Stomach smooth muscle (tissue), 2 donors: ENCODE results near the gene TPTE.
"Not testable (repeated sequence)": the region's sequence is repeated elsewhere in the genome, so short reads cannot be mapped to it uniquely, and the experiment has no call there.

Experiments used
- H3K27ac ChIP-seq: one replicate; pipeline ENCODE4 v1.7.0; 2013; ENCODE audit warnings: mild to moderate bottlenecking, low read length, inconsistent platforms
- H3K27me3 ChIP-seq, 2 donors: one replicate each; pipeline ENCODE4 v1.7.0; 2013; ENCODE audit warnings: low read length in 2 of 2; ENCODE audit not compliant: insufficient read depth in 2 of 2, control insufficient read depth in 1 of 2
- H3K36me3 ChIP-seq, 2 donors: one replicate each; pipeline ENCODE4 v1.7.0; 2013; ENCODE audit warnings: low read length in 2 of 2; ENCODE audit not compliant: control insufficient read depth in 2 of 2, insufficient read depth in 2 of 2
- H3K4me1 ChIP-seq: one replicate; pipeline ENCODE4 v1.7.0; 2013; ENCODE audit warnings: low read length; ENCODE audit not compliant: control insufficient read depth, insufficient read depth
- H3K4me3 ChIP-seq, 2 donors: one replicate each; pipeline ENCODE4 v1.7.0; 2013; ENCODE audit warnings: low read length in 2 of 2
- H3K9ac ChIP-seq, 2 donors: one replicate each; pipeline ENCODE4 v1.7.0; 2013; ENCODE audit warnings: low read length in 2 of 2, mild to moderate bottlenecking in 1 of 2
- H3K9me3 ChIP-seq, 2 donors: one replicate each; pipeline ENCODE4 v1.7.0; 2013; ENCODE audit warnings: low read length in 2 of 2; ENCODE audit not compliant: control insufficient read depth in 2 of 2
- donor health status: healthy.
- donor health status: Pancreatic carcinoma.

TPTE gene

GRCh38 chr21:10544376-10544775 lies 23.0 kb downstream of the TPTE start:
- not testable (repeated sequence) for H3K4me3 ChIP-seq, H3K27ac ChIP-seq, H3K4me1 ChIP-seq, H3K36me3 ChIP-seq, H3K27me3 ChIP-seq, H3K9ac ChIP-seq, H3K9me3 ChIP-seq

- H3K27ac ChIP-seq, H3K9me3 ChIP-seq, H3K4me3 ChIP-seq, H3K36me3 ChIP-seq, H3K4me1 ChIP-seq, H3K9ac ChIP-seq, H3K27me3 ChIP-seq: not testable (repeated sequence)
These were observed 26.5 kb downstream of the TPTE start for GRCh38 chr21:10547868-10548267.

GRCh38 chr21:10548331-10548954 lies 27.1 kb downstream of the TPTE start:
- H3K4me1 ChIP-seq, H3K36me3 ChIP-seq, H3K27me3 ChIP-seq, H3K4me3 ChIP-seq, H3K9me3 ChIP-seq, H3K27ac ChIP-seq, H3K9ac ChIP-seq: not testable (repeated sequence)

GRCh38 chr21:10570803-10571202 lies 49.4 kb downstream of the TPTE start:
- not testable (repeated sequence) for H3K9ac ChIP-seq, H3K27ac ChIP-seq, H3K27me3 ChIP-seq, H3K36me3 ChIP-seq, H3K4me3 ChIP-seq, H3K4me1 ChIP-seq
- peaks cover 12 to 22% of the 10 kb centered on the region in 2 donors for H3K9me3 ChIP-seq

- H3K27ac ChIP-seq, H3K36me3 ChIP-seq, H3K9ac ChIP-seq, H3K4me3 ChIP-seq, H3K4me1 ChIP-seq, H3K27me3 ChIP-seq: not testable (repeated sequence)
- peaks cover 9 to 24% of the 10 kb centered on the region in 2 donors for H3K9me3 ChIP-seq
These were observed 53.3 kb downstream of the TPTE start for GRCh38 chr21:10574531-10575310.

GRCh38 chr21:10575311-10575667 lies 53.9 kb downstream of the TPTE start:
- no peaks in the 10 kb centered on the region for H3K4me1 ChIP-seq
- H3K9ac ChIP-seq: no peak overlapping the region
- H3K27ac ChIP-seq: no peak overlapping the region
- H3K9me3 ChIP-seq: peaks cover 9 to 24% of the 10 kb centered on the region in 2 donors
- H3K4me3 ChIP-seq: no peak overlapping the region
- no peaks in the 10 kb centered on the region for H3K27me3 ChIP-seq
- no peaks in the 10 kb centered on the region for H3K36me3 ChIP-seq

- not testable (repeated sequence) for H3K36me3 ChIP-seq, H3K4me3 ChIP-seq, H3K4me1 ChIP-seq, H3K27ac ChIP-seq, H3K9ac ChIP-seq, H3K27me3 ChIP-seq
- H3K9me3 ChIP-seq: peaks cover 4 to 12% of the 10 kb centered on the region in 2 donors
These were observed 57.5 kb downstream of the TPTE start for GRCh38 chr21:10578910-10579309.

GRCh38 chr21:10589115-10589514 lies 67.7 kb downstream of the TPTE start:
- H3K36me3 ChIP-seq, H3K27ac ChIP-seq, H3K9me3 ChIP-seq, H3K27me3 ChIP-seq, H3K4me3 ChIP-seq, H3K4me1 ChIP-seq, H3K9ac ChIP-seq: not testable (repeated sequence)

GRCh38 chr21:10607074-10607473 lies 85.7 kb downstream of the TPTE start:
- H3K9ac ChIP-seq, H3K4me3 ChIP-seq, H3K4me1 ChIP-seq, H3K27ac ChIP-seq, H3K27me3 ChIP-seq, H3K36me3 ChIP-seq: not testable (repeated sequence)
- H3K9me3 ChIP-seq: peaks cover 3 to 11% of the 10 kb centered on the region in 2 donors

GRCh38 chr21:10614285-10614684 lies 92.9 kb downstream of the TPTE start:
- H3K9ac ChIP-seq, H3K27ac ChIP-seq, H3K4me1 ChIP-seq, H3K4me3 ChIP-seq, H3K27me3 ChIP-seq, H3K9me3 ChIP-seq, H3K36me3 ChIP-seq: not testable (repeated sequence)

GRCh38 chr21:10616061-10616460 lies 94.7 kb downstream of the TPTE start:
- not testable (repeated sequence) for H3K27ac ChIP-seq, H3K9me3 ChIP-seq, H3K27me3 ChIP-seq, H3K36me3 ChIP-seq, H3K4me1 ChIP-seq, H3K4me3 ChIP-seq, H3K9ac ChIP-seq
